Tibial nerve (tissue), 4 donors: Measurements from ENCODE around the gene EXOSC2.

Experiments
- EP300 ChIP-seq, 2 donors: sonication (generic); formaldehyde crosslinking; IDR thresholded peaks; one replicate each; pipeline ENCODE4 v1.6.1; 2017; ENCODE audit warnings: antibody characterized with exemption in 2 of 2, mild to moderate bottlenecking in 1 of 2
- TF ChIP-seq, protein P1 (sequence below), 5 experiments: fragments of 200-600 bp in 3 of 5; fragments of 450-650 bp in 2 of 5; sonication (generic) in 3 of 5; IDR thresholded peaks; one replicate each; pipeline ENCODE4 v1.5.1; 2016 to 2019; ENCODE audit warnings: antibody characterized with exemption in 5 of 5, mild to moderate bottlenecking in 3 of 5, moderate library complexity in 2 of 5

DNA sequence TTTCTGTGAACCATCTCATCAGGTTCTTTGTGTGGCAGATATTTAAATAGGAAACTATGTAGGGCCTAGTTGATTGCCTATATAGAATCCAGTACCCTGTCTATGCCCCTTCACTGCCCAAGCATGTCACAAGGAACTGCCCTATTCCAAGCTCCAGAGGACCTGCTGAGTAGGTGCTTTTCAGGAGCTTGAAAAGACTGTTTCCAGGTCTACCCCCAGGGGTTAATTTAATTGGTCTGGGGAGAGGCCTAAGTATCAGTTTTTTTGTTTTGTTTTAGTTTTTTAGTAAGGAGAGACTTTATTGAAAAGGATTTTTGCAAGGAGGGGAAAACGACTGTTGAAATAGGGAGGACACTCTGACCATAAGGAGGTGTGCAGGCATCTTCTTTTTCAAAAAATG is 43.3 kb downstream of the EXOSC2 start:
- no peak for TF ChIP-seq EP300 (IDR thresholded peaks at IDR 0.05)
- TF ChIP-seq, protein P1, sequence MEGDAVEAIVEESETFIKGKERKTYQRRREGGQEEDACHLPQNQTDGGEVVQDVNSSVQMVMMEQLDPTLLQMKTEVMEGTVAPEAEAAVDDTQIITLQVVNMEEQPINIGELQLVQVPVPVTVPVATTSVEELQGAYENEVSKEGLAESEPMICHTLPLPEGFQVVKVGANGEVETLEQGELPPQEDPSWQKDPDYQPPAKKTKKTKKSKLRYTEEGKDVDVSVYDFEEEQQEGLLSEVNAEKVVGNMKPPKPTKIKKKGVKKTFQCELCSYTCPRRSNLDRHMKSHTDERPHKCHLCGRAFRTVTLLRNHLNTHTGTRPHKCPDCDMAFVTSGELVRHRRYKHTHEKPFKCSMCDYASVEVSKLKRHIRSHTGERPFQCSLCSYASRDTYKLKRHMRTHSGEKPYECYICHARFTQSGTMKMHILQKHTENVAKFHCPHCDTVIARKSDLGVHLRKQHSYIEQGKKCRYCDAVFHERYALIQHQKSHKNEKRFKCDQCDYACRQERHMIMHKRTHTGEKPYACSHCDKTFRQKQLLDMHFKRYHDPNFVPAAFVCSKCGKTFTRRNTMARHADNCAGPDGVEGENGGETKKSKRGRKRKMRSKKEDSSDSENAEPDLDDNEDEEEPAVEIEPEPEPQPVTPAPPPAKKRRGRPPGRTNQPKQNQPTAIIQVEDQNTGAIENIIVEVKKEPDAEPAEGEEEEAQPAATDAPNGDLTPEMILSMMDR (IDR thresholded peaks at IDR 0.05), result no peak
